ENCODE data around the gene AVPR1A. TPM values are rescaled to one million over a fixed set of nuclear protein-coding genes. Genes with fewer than 3 reads are reported as not detected.
"Not testable (repeated sequence)": the region's sequence is repeated elsewhere in the genome, so short reads cannot be mapped to it uniquely, and the experiment has no call there.

Gene AVPR1A
- 0.66 TPM for polyA plus RNA-seq (2012; ENCODE audit: insufficient read depth, insufficient read length, low read depth)

DNA sequence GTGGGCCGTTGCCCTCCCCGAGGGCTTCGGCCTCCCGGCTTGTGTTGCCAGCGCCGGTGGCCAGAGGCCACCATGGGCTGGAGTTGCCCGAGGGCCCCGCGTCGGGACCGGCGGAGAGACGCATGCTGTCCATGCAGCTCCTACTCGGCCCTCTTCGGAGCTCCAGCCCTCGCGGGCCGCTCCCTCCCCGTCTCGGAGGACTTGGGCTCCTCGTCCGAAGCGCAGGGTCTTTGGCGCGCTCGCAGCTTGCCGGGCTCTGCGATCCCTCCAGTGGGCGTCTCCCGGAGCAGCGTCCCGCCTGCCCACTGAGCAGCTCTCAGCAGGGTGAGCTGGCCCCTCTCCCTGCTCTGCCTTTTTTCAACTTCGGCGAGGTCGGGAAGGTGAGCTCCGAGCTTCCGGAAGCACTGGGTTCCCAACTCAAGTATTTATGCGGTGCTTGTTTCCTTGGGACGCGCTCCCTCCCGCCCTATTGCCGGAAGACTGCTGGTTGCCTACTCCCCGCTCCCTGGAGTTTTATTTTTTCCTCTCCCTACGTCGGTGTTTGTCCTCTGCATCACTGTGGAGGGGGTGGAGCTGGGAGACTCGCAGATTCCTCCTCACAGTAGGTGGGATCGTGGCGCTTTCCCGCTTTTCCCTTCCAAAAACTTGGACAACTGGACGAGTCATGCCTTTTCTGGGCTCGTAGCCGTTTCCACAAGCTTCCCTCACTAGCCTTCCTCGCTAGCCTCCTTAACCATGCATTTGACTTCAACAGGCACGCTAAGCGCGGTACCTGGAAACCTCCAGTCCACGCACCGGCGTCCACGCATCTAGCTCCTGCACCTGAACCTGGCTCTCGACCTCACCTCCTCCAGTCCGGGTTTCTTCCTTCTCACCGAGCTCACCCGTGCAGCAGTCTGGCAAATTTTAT is at the start of gene AVPR1A:
Gene AVPR1A, minus strand, starts transcription at position 489 of the 910 bp plus-strand sequence. Its CDS starts 365 bp downstream, at position 124.
- Histone ChIP-seq H3K36me3 (no peaks in the 10 kb centered on the region), H3K27me3 (peaks cover 30% of the 10 kb centered on the region), H3K4me1 (no peaks in the 10 kb centered on the region), H3K9me3 (no peaks in the 10 kb centered on the region), H3K4me3 (ENCODE audit: low read depth, low read length) (no peak within 1 kb of the TSS)
- no peak for DNase-seq
- TF ChIP-seq, protein P1, sequence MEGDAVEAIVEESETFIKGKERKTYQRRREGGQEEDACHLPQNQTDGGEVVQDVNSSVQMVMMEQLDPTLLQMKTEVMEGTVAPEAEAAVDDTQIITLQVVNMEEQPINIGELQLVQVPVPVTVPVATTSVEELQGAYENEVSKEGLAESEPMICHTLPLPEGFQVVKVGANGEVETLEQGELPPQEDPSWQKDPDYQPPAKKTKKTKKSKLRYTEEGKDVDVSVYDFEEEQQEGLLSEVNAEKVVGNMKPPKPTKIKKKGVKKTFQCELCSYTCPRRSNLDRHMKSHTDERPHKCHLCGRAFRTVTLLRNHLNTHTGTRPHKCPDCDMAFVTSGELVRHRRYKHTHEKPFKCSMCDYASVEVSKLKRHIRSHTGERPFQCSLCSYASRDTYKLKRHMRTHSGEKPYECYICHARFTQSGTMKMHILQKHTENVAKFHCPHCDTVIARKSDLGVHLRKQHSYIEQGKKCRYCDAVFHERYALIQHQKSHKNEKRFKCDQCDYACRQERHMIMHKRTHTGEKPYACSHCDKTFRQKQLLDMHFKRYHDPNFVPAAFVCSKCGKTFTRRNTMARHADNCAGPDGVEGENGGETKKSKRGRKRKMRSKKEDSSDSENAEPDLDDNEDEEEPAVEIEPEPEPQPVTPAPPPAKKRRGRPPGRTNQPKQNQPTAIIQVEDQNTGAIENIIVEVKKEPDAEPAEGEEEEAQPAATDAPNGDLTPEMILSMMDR (IDR thresholded peaks at IDR 0.05; ENCODE audit: low read depth, low read length): no peak

DNA sequence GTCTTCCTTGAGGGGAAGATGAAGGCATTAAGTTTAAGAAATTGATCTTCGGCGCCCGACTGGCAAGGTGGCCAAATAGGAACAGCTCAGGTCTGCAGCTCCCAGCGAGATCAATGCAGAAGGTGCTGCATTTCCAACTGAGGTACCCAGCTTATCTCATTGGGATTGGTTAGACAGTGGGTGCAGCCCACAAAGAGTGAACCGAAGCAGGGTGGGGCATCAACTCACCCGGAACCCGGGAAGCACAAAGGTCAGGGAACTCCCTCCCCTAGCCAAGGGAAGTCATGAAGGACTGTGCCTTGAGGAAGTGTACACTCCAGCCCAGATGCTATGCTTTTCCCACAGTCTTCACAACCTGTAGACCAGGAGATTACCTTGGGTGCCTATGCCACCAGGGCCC is 45.2 kb upstream of the AVPR1A start:
- no peaks in the 10 kb centered on the region for H3K9me3 ChIP-seq
- H3K4me1 ChIP-seq: no peaks in the 10 kb centered on the region
- TF ChIP-seq, protein P1 (IDR thresholded peaks at IDR 0.05; ENCODE audit: low read depth, low read length): no peak
- DNase-seq: no peak
- no peak overlapping the region for H3K4me3 ChIP-seq (ENCODE audit: low read depth, low read length)
- no peaks in the 10 kb centered on the region for H3K27me3 ChIP-seq
- H3K36me3 ChIP-seq: no peaks in the 10 kb centered on the region

DNA sequence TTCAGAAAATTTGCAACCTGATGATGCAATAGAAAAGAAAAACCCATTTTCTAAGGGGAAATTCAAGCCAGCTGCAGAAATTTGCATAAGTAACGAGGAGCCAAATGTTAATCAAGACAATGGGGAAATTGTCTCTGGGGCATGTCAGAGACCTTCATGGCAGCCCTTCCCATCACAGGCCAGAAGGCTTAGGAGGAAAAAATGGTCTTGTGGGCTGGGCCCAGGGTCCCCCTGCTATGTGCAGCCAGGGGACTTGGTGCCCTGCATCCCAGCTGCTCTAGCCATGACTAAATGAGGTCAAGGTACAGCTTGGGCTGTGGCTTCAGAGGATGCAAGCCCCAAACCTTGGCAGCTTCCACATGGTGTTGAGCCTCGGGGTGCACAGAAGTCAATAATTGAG is 28.2 kb upstream of the AVPR1A start:
- DNase-seq: no peak
- Histone ChIP-seq H3K4me1 (no peaks in the 10 kb centered on the region), H3K9me3 (no peaks in the 10 kb centered on the region; the same call in none of the 2 replicates), H3K4me3 (ENCODE audit: low read depth, low read length) (no peak overlapping the region), H3K36me3 (no peaks in the 10 kb centered on the region), H3K27me3 (no peaks in the 10 kb centered on the region)
- TF ChIP-seq, protein P1 (IDR thresholded peaks at IDR 0.05; ENCODE audit: low read depth, low read length): no peak

DNA sequence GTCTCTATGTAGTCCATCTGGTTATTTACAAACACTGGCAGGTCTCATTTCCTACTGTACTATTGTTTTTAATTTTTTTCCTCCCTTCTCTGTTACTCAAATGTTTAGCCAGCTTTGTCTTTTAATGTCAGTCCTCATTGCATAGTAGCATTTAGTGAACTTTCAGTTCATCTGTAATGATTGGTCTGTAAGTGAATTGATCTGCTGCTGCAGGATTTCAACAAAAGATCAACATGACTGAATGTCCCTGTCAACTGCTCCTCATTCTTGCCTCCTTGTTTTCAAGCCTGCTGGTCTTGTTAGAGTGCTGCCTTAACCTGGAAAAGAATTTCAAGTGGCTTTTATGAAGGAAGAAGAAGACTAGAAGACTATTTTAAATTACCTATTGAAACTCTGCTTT is 19.3 kb upstream of the AVPR1A start:
- TF ChIP-seq, protein P1 (IDR thresholded peaks at IDR 0.05; ENCODE audit: low read depth, low read length): no peak
- Histone ChIP-seq H3K27me3 (no peaks in the 10 kb centered on the region), H3K36me3 (no peaks in the 10 kb centered on the region), H3K9me3 (no peaks in the 10 kb centered on the region; the same call in 1 of the 2 replicates), H3K4me3 (ENCODE audit: low read depth, low read length) (no peak overlapping the region), H3K4me1 (no peaks in the 10 kb centered on the region)
- no peak for DNase-seq

DNA sequence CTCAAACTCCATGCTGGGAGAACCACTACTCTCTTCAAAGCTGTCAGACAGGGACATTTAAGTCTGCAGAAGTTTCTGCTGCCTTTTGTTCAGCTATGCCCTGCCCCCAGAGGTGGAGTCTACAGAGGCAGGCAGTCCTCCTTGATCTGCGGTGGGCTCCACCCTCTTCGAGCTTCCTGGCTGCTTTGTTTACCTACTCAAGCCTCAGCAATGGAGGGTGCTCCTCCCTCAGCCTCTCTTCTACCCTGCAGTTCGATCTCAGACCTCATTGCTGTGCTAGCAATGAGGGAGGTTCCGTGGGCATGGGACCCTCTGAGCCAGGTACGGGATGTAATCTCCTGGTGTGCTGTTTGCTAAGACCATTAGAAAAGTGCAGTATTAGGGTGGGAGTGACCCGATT is 16.7 kb upstream of the AVPR1A start:
- DNase-seq; H3K36me3 ChIP-seq; H3K4me1 ChIP-seq; H3K4me3 ChIP-seq (ENCODE audit: low read depth, low read length); H3K27me3 ChIP-seq; H3K9me3 ChIP-seq: not testable (repeated sequence)

DNA sequence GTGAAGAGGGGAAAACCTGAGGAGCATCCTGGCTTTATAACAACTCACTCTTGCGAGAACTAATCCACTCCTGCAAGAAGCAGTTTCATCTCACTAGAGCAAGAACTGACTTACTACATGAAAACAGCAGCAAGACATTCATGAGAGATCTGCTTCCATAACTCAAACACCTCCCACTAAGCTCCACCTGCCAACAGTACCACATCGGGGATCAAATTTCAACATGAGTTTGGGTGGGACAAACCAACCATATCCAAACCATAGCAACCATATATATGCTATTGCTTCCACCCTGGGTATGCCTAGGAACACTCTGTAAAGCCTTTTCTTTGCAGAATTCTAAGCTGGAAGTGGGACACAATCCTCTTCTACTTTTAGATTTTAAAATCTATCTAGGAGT is 13.9 kb upstream of the AVPR1A start:
- H3K27me3 ChIP-seq: peaks cover 4% of the 10 kb centered on the region; the same call in 1 of the 2 replicates
- TF ChIP-seq, protein P1 (IDR thresholded peaks at IDR 0.05; ENCODE audit: low read depth, low read length): no peak
- no peaks in the 10 kb centered on the region for H3K9me3 ChIP-seq
- H3K4me3 ChIP-seq (ENCODE audit: low read depth, low read length): no peak overlapping the region
- no peaks in the 10 kb centered on the region for H3K36me3 ChIP-seq
- no peak for DNase-seq
- no peaks in the 10 kb centered on the region for H3K4me1 ChIP-seq

Data from BE2C (cell line).